HG03095 (cell line): ENCODE results near the gene LRR1.
A peak's percentile ranks its signal among the peaks of the same experiment; 100 is the strongest.
"Not testable (repeated sequence)": the region's sequence is repeated elsewhere in the genome, so short reads cannot be mapped to it uniquely, and the experiment has no call there.

Experiments
- ATAC-seq: cut with Tn5 transposase; IDR thresholded peaks from one replicate; pipeline ENCODE4 v1.9.1; 2021; ENCODE audit warnings: moderate library complexity; ENCODE audit not compliant: unreplicated experiment

Gene LRR1, protein sequence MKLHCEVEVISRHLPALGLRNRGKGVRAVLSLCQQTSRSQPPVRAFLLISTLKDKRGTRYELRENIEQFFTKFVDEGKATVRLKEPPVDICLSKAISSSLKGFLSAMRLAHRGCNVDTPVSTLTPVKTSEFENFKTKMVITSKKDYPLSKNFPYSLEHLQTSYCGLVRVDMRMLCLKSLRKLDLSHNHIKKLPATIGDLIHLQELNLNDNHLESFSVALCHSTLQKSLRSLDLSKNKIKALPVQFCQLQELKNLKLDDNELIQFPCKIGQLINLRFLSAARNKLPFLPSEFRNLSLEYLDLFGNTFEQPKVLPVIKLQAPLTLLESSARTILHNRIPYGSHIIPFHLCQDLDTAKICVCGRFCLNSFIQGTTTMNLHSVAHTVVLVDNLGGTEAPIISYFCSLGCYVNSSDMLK

DNA sequence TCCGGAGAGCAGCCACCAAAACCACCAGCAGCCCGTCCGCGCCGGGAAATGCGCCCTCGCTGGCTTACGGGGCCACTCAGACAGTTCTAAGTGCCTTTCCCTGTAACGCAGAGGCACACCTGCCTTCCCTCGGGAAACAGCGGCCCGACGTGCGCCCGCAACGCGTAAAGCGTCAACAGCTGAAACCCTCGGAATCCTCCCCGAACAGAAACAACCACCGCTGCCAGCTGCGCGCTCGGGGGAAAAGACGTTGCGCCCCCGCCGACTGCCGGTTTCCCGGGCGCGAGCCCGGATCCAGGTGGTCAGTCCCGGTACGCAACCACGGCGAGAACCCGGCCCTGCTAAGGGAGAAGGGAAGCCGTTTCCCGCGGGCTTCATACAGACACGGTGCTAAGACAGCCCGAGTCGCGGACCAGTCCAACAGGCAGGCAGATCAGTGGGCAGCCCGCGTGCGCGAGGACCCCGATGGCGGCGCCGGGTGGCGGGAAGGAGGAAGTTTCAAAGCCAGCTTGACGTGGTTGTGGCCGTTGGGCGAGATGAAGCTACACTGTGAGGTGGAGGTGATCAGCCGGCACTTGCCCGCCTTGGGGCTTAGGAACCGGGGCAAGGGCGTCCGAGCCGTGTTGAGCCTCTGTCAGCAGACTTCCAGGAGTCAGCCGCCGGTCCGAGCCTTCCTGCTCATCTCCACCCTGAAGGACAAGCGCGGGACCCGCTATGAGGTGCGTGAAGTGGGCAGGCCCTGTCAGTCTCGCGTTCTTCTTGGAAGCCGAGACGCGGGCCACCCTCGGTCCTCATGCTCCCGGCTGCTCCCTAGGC is at the start of gene LRR1:
LRR1 (plus strand) TSS at position 456 of the 816 bp plus-strand sequence; CDS start at position 537, 81 bp downstream.
- ATAC-seq = peak; percentile 46

DNA sequence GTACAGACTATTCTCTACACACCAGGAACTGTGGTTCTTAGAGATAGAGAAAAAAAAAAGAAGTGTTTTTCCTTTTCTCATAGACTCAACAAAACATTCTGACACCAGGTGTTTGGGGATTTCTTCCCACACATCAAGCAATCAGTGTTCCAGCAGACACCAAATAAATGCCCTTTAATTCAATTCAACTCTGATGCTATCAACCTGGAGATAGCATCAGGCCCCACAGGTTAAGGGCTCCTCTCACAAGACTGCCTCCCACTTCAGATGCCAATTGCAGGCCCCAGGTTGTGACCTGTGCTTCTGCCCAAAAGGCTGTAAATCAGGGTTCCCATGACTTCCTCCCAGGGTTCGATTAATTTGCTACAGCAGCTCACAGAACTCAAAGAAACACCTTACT is 49.3 kb upstream of the LRR1 start:
- no peak for ATAC-seq

DNA sequence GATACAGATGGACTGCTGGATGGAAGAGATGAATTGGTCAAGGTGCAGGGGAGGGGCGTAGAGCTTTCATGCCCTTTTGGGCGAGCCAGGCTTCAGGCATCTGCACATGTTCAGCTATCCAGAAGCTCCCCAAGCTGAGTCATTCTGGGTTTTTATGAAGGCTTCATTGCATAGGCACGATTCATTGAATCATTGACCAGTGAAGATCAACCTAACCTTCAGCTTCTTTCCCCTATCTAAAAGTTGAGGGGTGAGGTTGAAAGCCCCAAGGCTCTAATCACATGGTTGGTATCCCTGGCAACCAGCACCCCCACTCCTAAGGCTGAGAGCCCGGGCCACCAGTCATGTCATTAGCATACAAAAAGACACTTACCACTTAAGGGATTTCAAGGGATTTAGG is 48.9 kb upstream of the LRR1 start:
- no peak for ATAC-seq

DNA sequence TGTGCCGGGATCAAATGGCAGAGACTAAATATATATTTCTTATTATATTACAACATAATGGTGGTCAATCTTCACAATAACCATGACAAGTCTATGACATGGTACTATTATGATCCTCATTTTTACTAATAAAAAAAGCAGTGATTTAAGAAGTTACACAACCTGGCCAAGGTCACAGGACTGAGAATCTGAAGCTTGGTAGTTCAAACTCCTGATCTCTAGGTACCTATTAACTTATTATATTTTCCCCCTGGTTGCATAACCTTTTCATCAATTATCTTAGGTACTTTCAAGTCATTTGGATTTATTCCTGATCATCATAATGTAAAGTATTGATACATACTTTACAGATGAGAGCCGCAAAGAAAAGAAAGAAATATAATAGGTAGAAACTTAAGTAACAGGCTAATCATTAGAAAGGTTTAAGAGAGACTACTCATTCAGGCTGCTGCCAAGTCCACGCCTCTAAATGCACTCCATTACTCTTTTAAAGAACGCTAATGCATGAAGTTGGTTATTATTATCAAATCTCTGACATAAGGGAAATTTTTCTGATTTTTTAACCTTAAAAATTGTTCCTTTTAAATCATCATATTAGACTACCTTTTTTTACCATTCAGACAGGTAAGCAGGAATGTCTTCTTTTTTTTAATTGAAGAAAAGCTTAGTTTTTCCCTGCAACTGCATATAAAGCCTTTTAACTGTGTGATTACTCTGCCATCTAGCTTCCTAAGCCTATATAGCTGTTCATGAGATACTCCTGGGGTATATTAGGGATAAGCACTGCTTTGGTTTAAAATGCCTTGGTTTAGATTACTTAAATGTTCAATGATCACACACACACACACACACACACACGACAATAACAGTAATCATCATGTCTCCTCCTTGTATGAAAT is 48.2 kb upstream of the LRR1 start:
- ATAC-seq = no peak

DNA sequence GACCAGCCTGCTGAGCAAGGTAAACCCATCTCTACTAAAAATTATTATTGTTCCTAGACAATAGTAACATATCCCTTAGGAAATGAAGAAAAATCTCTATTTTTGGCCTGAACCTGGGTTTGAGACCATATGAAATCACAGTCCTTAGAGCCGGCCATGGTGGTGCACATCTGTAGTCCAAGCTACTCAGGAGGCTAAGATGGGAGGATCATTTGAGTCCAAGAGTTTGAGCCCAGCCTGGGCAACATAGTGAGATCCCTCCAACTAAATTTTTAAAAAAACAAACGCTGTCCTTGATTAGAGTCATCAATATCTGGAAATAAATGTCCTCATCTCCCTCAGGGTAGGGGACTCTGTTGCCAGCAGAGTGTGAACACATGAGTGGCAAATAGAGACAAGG is 47.2 kb upstream of the LRR1 start:
- ATAC-seq = no peak

DNA sequence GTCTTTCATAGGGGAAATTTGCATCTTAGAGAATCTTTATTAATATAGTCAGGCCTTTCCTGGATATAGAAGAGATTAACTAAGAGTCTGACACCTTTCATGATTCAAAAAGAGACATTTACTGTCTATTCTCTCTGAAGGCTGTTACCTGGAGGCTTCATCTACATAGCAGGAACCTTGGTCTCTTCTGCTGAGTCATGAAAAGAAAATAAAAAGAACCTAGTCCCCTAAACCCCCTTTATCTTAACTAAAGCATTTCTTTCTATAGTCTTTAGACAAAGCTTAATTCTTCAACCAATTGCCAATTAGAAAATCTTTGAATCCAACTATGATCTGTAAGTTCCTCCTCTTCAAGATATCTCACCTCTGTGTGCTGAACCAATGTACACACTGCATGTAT is 45.6 kb upstream of the LRR1 start:
- no peak for ATAC-seq

DNA sequence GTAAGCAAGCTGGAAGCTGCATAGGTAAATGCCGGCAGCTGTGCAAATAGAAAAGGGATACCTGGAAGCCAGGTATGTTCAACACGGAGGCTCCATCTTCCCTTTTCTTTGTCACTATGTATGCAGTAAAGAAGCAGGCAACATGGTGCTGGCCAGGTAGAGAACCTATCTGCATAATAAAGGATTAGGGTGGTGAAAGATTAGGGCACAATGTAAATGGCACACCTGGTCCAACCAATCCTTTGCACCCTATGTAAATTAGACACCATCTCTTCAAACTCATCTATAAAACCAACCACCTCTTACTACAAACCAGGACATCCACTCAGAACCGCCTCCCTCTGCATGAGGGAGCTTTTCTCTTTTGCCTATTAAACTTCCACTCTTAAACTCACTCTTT is 44.8 kb upstream of the LRR1 start:
- no peak for ATAC-seq

DNA sequence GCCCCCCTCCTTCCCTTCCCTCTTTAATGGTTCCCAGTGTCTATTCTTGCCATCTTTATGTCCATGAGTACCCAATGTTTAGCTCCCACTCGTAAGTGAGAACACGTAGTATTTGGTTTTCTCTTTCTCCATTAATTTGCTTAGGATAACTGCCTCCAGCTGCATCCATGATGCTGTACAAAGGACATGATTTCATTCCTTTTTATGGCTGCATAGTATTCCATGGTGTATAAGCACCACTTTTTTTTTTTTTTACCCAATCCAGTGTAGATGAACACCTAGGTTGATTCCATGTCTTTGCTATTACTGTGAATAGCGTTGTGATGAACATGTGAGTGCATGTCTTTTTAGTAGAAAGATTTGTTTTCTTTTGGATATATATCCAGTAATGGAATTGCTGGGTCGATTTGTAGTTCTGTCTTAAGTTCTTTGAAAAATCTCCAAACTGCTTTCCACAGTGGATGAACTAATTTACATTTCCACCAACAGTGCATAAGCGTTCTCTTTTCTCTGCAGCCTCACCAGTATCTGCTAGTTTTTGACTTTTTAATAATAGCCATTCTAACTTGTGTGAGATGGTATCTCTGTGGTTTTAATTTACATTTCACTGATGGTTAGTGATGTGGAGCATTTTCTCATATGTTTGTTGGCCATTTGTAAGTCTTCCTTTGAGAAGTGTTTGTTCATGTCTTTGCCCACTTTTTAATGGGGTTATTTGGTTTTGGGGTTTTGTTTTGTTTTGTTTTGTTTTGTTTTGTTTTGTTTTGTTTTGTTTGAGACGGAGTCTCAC is 38.6 kb upstream of the LRR1 start:
- no peak for ATAC-seq

DNA sequence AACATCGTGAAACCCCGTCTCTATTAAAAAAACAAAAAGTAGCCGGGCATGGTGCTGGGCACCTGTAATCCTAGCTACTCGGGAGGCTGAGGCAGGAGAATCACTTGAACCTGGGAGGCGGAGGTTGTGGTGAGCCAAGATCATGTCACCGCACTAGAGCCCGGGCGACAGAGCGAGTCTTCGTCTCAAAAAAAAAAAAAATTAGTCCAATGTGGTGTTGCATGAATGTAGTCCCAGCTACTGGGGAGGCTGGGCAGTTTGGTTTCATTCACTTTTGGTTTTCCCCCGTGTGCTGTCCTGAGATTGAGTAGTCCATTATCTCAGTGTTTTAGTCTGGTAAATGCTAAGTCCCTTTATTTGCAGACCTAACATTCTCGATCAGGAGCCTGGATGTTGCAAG is 32.0 kb upstream of the LRR1 start:
- no peak for ATAC-seq

DNA sequence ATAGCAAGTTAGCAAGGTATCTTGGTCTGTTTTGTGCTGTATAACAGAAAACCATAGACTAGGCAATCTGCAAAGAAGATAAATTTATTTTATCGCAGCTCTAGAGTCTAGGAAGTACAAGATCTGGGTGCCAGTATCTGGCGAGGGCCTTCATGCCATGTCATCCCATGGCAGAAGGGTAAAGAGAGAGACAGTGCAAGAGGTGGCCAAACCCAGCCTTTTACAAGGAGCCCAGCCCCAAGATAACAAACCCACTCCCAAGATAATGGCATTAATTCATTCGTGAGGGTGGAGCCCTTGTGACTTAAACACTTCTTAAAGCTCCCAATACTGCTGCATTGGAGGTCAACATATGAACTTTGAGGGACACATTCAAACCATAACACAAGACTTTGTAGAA is 29.5 kb upstream of the LRR1 start:
- no peak for ATAC-seq

DNA sequence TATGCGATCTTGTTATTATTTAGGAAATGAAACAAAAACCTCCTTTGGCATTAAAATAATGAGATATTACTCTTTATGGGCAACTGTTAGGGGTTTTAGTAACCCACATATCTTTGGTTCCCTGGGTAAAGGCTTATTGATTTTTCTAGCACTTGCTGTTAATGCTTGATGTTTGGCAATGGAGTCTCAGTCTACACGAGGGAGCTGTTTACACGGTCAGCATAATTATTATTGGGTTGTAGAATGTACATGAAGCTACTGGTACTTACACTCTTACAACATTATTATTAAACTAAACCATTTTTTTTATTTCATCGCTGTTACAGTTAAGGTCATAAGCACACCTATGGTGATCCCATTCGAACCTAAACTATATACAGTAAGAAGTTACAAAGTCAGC is 24.7 kb upstream of the LRR1 start:
- no peak for ATAC-seq

DNA sequence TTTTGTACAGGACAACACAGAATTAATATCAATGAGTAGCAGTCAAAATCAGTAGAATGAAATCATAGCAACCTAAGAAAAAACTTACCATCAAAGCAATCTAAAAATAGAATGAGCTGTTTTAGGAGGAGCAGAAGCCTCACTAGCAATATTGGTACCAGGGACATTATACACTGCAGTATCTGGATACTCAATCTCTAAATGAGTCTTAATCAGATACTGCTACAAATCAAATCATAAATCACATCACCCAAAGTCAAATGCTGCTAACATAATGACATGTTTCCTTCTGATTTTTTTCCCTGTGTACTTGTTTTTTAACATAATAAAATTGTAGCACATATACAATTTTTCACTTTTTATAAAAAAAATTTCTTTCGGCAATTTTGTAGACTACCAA is 20.6 kb upstream of the LRR1 start:
- ATAC-seq = no peak

DNA sequence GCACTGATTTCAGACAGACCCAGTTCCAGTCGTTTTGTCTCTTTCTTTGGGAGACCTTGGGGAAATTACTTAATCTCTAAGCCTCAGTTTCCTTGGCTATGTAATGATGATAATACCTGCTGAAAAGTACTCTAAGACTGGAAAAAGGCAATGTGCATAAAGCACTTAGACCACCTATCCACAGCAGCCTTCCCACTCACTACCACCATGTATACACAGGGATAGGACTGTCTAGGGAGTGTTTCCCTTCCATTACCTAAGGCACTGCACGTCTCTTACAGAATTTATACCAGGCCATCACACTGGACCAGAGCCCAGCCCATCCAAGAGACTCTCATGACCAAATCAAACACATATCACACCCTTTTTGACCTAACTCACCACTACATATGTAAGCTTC is 18.9 kb upstream of the LRR1 start:
- no peak for ATAC-seq

DNA sequence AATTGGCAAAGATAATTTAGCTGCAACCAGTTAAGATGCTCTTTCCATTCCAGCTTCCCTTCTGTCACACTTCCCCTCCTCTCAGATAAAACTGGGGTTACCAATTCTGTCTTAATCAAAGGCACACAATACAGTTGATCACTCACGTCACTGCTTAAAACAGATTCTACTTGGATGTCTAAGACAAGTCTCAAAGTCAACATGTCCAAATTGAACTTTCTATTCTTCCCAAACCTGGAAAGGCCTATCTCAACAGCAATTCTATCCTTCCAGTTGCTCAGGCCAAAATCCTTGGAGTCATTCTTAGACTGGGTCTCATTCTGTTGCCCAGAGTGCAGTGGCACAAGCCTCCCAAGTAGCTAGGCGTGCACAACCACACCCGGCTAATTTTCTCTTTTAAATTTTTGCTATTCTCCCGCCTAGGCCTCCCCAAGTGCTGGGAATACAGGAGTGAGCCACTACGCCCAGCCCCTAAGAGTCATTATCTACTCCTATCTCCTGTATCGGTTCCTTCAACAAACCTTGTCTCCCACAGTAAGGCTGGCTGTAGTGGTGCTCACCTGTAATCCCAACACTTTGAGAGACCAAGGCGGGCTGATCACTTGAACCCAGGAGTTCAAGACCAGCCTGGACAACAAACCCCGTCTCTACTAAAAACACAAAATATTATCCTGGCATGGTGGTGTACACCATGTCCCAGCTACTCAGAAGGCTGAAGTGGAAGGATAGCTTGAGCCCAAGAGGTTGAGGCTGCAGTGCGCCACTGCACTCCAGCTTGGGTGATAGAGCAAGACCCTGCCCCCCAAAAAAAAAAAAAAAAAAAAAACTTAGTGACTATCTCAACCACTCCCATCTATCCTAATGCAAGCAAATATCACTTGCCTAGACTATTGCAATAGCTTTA is 17.3 kb upstream of the LRR1 start:
- ATAC-seq = no peak

DNA sequence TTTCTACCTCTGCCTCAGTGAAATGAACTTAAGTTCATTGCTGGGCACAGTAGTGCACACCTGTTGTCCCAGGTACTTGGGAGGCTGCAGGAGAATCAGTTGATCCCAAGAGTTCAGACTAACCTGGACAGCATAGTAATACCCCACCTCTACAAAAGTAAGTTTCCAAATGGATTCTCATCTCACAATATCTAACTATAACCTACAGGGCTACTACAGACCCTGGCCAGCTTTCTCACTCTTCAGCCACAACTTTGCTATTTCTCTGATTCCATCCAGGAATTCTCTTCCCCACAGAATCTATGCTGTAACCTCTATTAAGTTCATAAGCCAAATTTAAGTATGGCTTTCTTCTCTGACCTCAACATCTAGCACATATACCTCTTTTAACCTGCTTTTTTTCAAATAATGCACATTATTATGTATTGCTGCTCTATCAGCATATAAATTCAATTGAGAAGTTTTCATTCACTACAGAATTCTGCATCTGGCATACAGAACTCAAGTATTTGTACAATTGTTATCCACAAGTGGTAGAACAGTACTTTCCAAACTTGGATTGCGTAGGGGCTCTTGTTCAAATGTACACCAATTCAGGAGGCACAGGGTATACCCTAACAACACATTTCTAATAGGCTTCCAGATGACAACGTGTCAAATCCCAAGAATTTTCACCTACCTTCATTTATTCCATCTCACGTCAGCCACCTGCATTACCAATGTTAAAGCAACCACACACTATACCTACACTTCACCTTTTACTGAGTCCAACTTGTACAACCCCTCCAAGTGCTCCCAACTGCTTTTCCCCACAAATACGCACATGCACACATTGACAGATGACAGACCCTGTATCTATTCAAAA is 16.4 kb upstream of the LRR1 start:
- no peak for ATAC-seq

DNA sequence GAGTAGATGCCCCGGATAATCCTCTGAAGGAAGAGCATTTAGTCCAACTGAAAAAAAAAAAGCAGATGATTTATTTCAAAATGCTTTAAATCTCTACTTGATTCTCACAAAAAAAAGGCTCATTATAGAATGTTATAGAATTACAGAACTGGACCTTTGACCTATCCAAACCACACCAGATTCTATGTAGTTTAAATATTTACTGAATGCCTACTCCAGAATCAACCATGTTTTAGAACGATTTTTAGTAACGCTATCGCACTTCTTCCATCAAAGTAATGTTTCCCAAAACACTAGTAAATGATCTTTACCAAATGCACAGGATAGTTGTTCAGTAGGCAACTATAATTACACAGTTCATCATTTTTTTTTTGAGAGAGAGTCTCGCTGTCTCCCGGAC is 15.1 kb upstream of the LRR1 start:
- no peak for ATAC-seq

DNA sequence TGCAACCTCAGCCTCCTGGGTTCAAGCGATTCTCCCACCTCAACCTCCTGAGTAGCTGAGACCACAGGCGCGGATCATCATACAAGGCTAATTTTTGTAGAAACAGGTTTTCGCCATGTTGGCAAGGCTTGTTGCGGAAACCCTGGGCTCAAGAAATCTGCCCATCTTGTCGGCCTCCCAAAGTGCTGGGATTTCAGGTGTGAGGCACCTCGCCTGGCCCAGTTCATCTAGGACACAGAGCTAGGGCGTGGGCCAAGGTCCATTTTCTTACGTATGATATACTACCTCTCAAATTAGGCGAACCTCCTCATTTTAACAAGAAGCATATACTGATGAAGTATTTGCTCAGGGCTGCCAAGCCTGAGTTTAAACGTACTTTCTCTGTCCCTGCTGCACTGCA is 14.7 kb upstream of the LRR1 start:
- ATAC-seq = no peak

DNA sequence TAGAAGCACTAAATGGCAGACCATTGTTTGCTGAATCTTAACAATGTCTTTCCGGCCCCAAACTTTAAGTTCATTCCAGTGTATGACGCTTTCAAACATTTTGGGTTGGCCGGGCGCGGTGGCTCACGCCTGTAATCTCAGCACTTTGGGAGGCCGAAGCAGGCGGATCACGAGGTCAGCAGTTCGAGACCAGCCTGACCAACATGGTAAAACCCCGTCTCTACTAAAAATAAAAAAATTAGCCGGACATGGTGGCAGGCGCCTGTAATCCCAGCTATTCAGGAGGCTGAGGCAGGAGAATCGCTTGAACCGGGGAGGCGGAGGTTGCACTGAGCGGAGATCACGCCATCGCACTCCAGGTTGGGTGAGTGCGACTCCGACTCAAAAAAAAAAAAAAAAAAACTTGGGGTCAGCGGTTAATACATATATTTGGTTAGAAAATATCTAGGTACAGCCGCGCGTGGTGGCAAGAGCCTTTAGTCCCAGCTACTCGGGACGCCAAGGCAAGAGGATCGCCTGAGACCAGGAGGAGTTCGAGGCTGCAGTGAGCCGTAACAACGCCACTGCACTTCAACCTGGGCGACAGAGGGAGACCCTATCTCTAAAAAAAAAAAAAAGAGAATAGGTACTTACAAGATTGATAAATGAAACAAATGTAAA is 13.6 kb upstream of the LRR1 start:
- ATAC-seq = not testable (repeated sequence)
